ENCODE measurements around the gene GREB1.

GREB1 gene

DNA sequence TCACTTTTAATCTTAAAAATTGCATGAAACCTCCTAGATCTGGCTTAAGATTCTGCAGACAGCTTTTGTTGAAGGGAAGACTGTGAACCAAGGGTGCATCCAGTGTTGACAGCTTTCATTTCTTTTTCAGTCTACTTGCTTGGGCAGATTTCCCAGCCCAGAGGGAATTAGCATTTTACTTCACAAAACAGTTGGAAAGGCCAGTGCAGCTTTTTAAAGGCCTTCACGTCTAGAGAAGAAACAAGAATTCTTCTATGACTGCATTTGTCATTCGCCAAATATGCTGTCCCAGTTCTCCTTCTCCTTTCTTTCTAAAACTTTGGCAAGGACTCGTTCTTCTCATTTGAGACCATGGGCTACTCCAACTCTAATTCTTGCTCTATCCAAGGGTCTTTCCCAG is 118.7 kb downstream of the GREB1 start:
- H3K79me2 ChIP-seq (ENCODE audit: low read length): no peaks in the 10 kb centered on the region
- H3K9ac ChIP-seq (ENCODE audit: low read length): no peak overlapping the region
- TF ChIP-seq EZH2phosphoT487 (IDR thresholded peaks at IDR 0.05; ENCODE audit: low read depth): no peak
- TF ChIP-seq, protein P1, sequence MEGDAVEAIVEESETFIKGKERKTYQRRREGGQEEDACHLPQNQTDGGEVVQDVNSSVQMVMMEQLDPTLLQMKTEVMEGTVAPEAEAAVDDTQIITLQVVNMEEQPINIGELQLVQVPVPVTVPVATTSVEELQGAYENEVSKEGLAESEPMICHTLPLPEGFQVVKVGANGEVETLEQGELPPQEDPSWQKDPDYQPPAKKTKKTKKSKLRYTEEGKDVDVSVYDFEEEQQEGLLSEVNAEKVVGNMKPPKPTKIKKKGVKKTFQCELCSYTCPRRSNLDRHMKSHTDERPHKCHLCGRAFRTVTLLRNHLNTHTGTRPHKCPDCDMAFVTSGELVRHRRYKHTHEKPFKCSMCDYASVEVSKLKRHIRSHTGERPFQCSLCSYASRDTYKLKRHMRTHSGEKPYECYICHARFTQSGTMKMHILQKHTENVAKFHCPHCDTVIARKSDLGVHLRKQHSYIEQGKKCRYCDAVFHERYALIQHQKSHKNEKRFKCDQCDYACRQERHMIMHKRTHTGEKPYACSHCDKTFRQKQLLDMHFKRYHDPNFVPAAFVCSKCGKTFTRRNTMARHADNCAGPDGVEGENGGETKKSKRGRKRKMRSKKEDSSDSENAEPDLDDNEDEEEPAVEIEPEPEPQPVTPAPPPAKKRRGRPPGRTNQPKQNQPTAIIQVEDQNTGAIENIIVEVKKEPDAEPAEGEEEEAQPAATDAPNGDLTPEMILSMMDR (IDR thresholded peaks at IDR 0.05; ENCODE audit: low read depth, low read length): no peak
- H3K9me3 ChIP-seq (ENCODE audit: insufficient read depth, low read length): no peaks in the 10 kb centered on the region
- no peaks in the 10 kb centered on the region for H3K4me1 ChIP-seq (ENCODE audit: low read length)
- no peaks in the 10 kb centered on the region for H3K36me3 ChIP-seq (replicated peaks; ENCODE audit: low read depth, low read length)
- no peak overlapping the region for H3K4me2 ChIP-seq (ENCODE audit: low read length)
- H3K27ac ChIP-seq (ENCODE audit: low read length): no peak overlapping the region
- H4K20me1 ChIP-seq (ENCODE audit: insufficient read depth, low read length): no peaks in the 10 kb centered on the region
- no peak overlapping the region for H2AFZ ChIP-seq (ENCODE audit: low read depth, low read length)
- no peak overlapping the region for H3K4me3 ChIP-seq (ENCODE audit: low read length)
- peaks cover 12% of the 10 kb centered on the region for H3K27me3 ChIP-seq (ENCODE audit: low read depth, low read length)

DNA sequence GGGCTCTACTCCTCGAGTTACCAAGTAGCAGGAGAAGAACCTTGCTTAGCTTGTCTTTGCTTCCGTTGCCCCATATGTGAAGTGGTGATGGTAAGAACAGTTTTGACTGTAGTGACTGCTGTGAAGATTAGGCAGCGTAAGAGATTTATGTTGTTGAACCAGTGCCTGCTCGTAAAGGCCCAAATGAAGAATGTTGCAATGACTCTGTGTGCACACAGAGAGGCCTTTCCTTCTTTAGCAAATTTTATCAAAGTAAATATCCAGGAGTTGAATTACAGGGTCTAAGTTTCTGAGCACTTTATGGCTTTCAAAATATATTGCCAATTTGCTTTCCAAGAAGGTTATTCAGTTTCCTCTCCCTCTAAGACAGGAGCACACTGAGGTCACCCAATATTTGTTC is 121.7 kb downstream of the GREB1 start:
- Histone ChIP-seq H2AFZ (ENCODE audit: low read depth, low read length) (no peak overlapping the region), H3K27ac (ENCODE audit: low read length) (no peak overlapping the region), H3K4me3 (ENCODE audit: low read length) (no peak overlapping the region), H3K9me3 (ENCODE audit: insufficient read depth, low read length) (no peaks in the 10 kb centered on the region), H3K9ac (ENCODE audit: low read length) (no peak overlapping the region), H3K36me3 (replicated peaks; ENCODE audit: low read depth, low read length) (no peaks in the 10 kb centered on the region), H3K79me2 (ENCODE audit: low read length) (no peaks in the 10 kb centered on the region), H3K27me3 (ENCODE audit: low read depth, low read length) (peaks cover 12% of the 10 kb centered on the region), H4K20me1 (ENCODE audit: insufficient read depth, low read length) (no peaks in the 10 kb centered on the region), H3K4me1 (ENCODE audit: low read length) (no peaks in the 10 kb centered on the region), H3K4me2 (ENCODE audit: low read length) (no peak overlapping the region)
- TF ChIP-seq, protein P1 (IDR thresholded peaks at IDR 0.05; ENCODE audit: low read depth, low read length): no peak
- no peak for TF ChIP-seq EZH2phosphoT487 (IDR thresholded peaks at IDR 0.05; ENCODE audit: low read depth)

DNA sequence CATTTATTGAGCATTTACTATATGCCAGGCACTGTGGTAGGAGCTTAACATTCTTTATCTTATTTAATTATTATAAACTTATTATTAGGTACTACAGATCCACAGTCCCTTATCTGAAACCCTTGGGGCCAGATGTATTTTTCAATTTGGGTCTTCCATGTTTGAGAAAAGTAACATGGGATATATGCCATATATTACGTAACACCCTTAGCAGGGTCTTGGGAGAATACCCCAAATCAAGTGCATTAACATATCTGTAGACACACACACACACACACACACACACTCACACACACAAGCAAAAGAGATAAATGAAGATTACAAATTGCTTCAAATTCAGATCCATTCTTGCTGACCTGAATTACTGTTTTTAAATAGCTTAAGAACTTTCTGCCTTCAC is 122.4 kb downstream of the GREB1 start:
- Histone ChIP-seq H2AFZ (ENCODE audit: low read depth, low read length) (no peak overlapping the region), H3K27ac (ENCODE audit: low read length) (no peak overlapping the region), H3K79me2 (ENCODE audit: low read length) (no peaks in the 10 kb centered on the region), H3K9ac (ENCODE audit: low read length) (no peak overlapping the region), H4K20me1 (ENCODE audit: insufficient read depth, low read length) (no peaks in the 10 kb centered on the region), H3K4me3 (ENCODE audit: low read length) (no peak overlapping the region), H3K9me3 (ENCODE audit: insufficient read depth, low read length) (no peaks in the 10 kb centered on the region), H3K36me3 (replicated peaks; ENCODE audit: low read depth, low read length) (no peaks in the 10 kb centered on the region), H3K4me1 (ENCODE audit: low read length) (no peaks in the 10 kb centered on the region), H3K4me2 (ENCODE audit: low read length) (no peak overlapping the region), H3K27me3 (ENCODE audit: low read depth, low read length) (peaks cover 11% of the 10 kb centered on the region)
- TF ChIP-seq, protein P1 (IDR thresholded peaks at IDR 0.05; ENCODE audit: low read depth, low read length): no peak
- TF ChIP-seq EZH2phosphoT487 (IDR thresholded peaks at IDR 0.05; ENCODE audit: low read depth): no peak

DNA sequence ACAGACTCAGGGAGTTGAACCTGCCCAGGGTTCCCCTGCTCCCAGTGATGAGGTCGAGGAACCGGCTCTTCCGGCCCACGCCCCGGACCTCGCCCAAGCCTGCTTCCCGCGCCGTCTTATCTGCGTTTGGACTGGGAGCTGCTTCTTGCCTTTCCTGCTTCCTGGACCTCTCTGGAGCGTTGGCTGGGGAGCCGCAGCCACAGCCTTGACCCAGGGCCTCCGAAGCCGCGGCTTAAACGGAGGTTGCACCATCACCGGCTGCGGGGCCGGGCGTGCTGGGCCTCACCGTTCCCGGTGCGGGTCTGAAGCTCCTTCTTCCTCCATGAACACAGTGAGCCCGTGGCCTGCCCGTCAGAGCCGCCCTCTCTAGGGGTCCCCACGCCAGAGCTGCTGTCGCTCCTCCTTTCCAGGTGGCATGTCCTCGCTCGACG is 122.8 kb downstream of the GREB1 start:
- Histone ChIP-seq H3K4me1 (ENCODE audit: low read length) (no peaks in the 10 kb centered on the region), H3K79me2 (ENCODE audit: low read length) (no peaks in the 10 kb centered on the region), H3K9me3 (ENCODE audit: insufficient read depth, low read length) (no peaks in the 10 kb centered on the region), H3K36me3 (replicated peaks; ENCODE audit: low read depth, low read length) (no peaks in the 10 kb centered on the region), H3K4me2 (ENCODE audit: low read length) (no peak overlapping the region), H2AFZ (ENCODE audit: low read depth, low read length) (no peak overlapping the region), H3K27ac (ENCODE audit: low read length) (no peak overlapping the region), H3K27me3 (ENCODE audit: low read depth, low read length) (peaks cover 8% of the 10 kb centered on the region), H3K4me3 (ENCODE audit: low read length) (no peak overlapping the region), H4K20me1 (ENCODE audit: insufficient read depth, low read length) (no peaks in the 10 kb centered on the region), H3K9ac (ENCODE audit: low read length) (no peak overlapping the region)
- TF ChIP-seq, protein P1 (IDR thresholded peaks at IDR 0.05; ENCODE audit: low read depth, low read length): no peak
- TF ChIP-seq EZH2phosphoT487 (IDR thresholded peaks at IDR 0.05; ENCODE audit: low read depth): no peak

Data from OCI-LY3 (cell line).